PC-9 (cell line): ENCODE measurements around the gene UBE2S. TPM values are rescaled to one million over a fixed set of nuclear protein-coding genes. Genes with fewer than 3 reads are reported as not detected.
A peak's percentile ranks its signal among the peaks of the same experiment; 100 is the strongest.

ENCODE experiments used
- BruUV-seq: library from RNA; stranded (reverse); fragments of 400-500 nt; replicated peaks from 2 replicates; lab custom pipeline; 2021; lab: Mats Ljungman, UMichigan
- CTCF ChIA-PET: fragments of 300-600 bp; sonication (Branson Sonifier 250); formaldehyde crosslinking; loops from one replicate; lab custom pipeline; 2022; ENCODE audit warnings: antibody characterized with exemption; lab: Charles Lee
- POLR2A ChIA-PET: fragments of 300-600 bp; sonication (Branson Sonifier 250); formaldehyde crosslinking; loops from one replicate; lab custom pipeline; 2022; ENCODE audit warnings: antibody characterized with exemption; ENCODE audit not compliant: unreplicated experiment; lab: Charles Lee
- DNase-seq, 2 experiments: peaks; one replicate each; pipeline versions ENCODE4 v3.0.0 to v3.0.0-alpha.2; 2015 to 2022; ENCODE audit warnings: mixed read lengths in 1 of 2
- H2AFZ ChIP-seq: fragments of 200-600 bp; sonication (generic); 2 replicates; pipeline ENCODE4 v1.8.1; 2017; ENCODE audit warnings: antibody characterized with exemption
- H3F3A ChIP-seq: fragments of 200-600 bp; sonication (generic); 2 replicates; pipeline ENCODE4 v1.8.1; 2017; ENCODE audit warnings: antibody characterized with exemption, mild to moderate bottlenecking, low read depth; ENCODE audit not compliant: insufficient read depth
- H3K27ac ChIP-seq: fragments of 200-600 bp; sonication (generic); 2 replicates; pipeline ENCODE4 v1.6.1; 2016; ENCODE audit warnings: mixed run types
- H3K27me3 ChIP-seq: fragments of 200-600 bp; sonication (generic); 2 replicates; pipeline ENCODE4 v1.6.1; 2016; ENCODE audit warnings: low read depth, mixed run types; ENCODE audit not compliant: insufficient read depth
- H3K36me3 ChIP-seq: fragments of 200-600 bp; sonication (generic); 2 replicates; pipeline ENCODE4 v1.6.1; 2016; ENCODE audit warnings: low read depth, mixed run types
- H3K4me1 ChIP-seq: fragments of 200-600 bp; sonication (generic); replicated peaks from 2 replicates; pipeline ENCODE4 v1.6.1; 2016; ENCODE audit warnings: mixed run types; ENCODE audit not compliant: insufficient read depth
- H3K4me2 ChIP-seq: fragments of 200-600 bp; sonication (generic); 2 replicates; pipeline ENCODE4 v1.6.1; 2017; ENCODE audit warnings: mixed run types
- H3K4me3 ChIP-seq: fragments of 200-600 bp; sonication (generic); 2 replicates; pipeline ENCODE4 v1.6.1; 2016; ENCODE audit warnings: mixed run types
- H3K79me2 ChIP-seq: fragments of 200-600 bp; sonication (generic); 2 replicates; pipeline ENCODE4 v1.6.1; 2017; ENCODE audit warnings: low read depth, mixed run types
- H3K9me2 ChIP-seq: fragments of 200-600 bp; sonication (generic); 2 replicates; pipeline ENCODE4 v1.8.1; 2017; ENCODE audit warnings: mild to moderate bottlenecking; ENCODE audit not compliant: insufficient read depth
- H3K9me3 ChIP-seq: fragments of 200-600 bp; sonication (generic); 2 replicates; pipeline ENCODE4 v1.8.1; 2016; ENCODE audit warnings: low read depth; ENCODE audit not compliant: insufficient read depth
- H4K20me1 ChIP-seq: fragments of 200-600 bp; sonication (generic); 2 replicates; pipeline ENCODE4 v1.8.1; 2017; ENCODE audit not compliant: insufficient read depth
- EZH2 ChIP-seq: fragments of 200-600 bp; sonication (generic); IDR thresholded peaks from 2 replicates; pipeline ENCODE4 v1.8.0; 2017; ENCODE audit warnings: antibody characterized with exemption, low read depth
- intact Hi-C: fragments of 100-400 bp; cut with micrococcal nuclease; formaldehyde crosslinking; loops from one replicate; pipeline ENCODE4 v1.10.0; 2022; ENCODE audit not compliant: unreplicated experiment
- total RNA-seq: library from RNA; stranded (reverse); gene quantifications from 2 replicates; pipeline ENCODE4 v1.2.3, GENCODE V29; 2021
- TF ChIP-seq, protein P1 (sequence below): fragments of 200-600 bp; sonication (generic); conservative IDR thresholded peaks from 2 replicates; pipeline ENCODE4 v1.6.1; 2017; ENCODE audit warnings: mixed run types, antibody characterized with exemption, mild to moderate bottlenecking, moderate library complexity

The UBE2S gene
- total RNA-seq, 1 experiment from 2014 or later = 359 TPM

DNA sequence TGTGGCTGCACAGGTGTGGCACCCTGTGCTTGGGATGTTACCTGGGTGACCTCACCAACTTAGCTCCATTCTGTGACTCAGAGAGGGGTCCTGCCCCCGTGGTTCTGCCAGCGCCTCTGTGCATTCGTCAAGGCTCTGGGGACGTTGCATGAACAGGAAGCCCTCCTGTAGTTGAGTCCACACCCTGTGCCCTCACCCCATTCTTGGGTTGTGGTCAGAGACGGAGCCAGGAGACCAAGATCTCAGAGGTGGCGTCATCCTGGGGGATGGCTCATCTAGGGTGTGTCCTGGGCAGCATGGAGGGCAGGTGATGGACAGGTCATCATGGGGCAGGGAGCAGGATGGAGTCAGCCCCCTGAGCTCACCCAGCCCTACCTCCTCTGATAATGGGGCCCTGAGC, 55.5 kb downstream of the UBE2S start:
- Histone ChIP-seq H3K27ac (peak overlapping the region; percentile 54), H3F3A (peaks cover 36% of the 10 kb centered on the region), H3K27me3 (peaks cover 5% of the 10 kb centered on the region), H3K79me2 (no peaks in the 10 kb centered on the region), H3K9me2 (no peaks in the 10 kb centered on the region), H2AFZ (no peak overlapping the region), H3K4me1 (peaks cover 47% of the 10 kb centered on the region), H3K36me3 (no peaks in the 10 kb centered on the region), H3K4me3 (no peak overlapping the region), H3K9me3 (no peaks in the 10 kb centered on the region), H3K4me2 (peak overlapping the region; percentile 89), H4K20me1 (no peaks in the 10 kb centered on the region)
- no peak for TF ChIP-seq EZH2
- TF ChIP-seq, protein P1, sequence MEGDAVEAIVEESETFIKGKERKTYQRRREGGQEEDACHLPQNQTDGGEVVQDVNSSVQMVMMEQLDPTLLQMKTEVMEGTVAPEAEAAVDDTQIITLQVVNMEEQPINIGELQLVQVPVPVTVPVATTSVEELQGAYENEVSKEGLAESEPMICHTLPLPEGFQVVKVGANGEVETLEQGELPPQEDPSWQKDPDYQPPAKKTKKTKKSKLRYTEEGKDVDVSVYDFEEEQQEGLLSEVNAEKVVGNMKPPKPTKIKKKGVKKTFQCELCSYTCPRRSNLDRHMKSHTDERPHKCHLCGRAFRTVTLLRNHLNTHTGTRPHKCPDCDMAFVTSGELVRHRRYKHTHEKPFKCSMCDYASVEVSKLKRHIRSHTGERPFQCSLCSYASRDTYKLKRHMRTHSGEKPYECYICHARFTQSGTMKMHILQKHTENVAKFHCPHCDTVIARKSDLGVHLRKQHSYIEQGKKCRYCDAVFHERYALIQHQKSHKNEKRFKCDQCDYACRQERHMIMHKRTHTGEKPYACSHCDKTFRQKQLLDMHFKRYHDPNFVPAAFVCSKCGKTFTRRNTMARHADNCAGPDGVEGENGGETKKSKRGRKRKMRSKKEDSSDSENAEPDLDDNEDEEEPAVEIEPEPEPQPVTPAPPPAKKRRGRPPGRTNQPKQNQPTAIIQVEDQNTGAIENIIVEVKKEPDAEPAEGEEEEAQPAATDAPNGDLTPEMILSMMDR = no peak
- DNase-seq = peak; percentile 95 to 99
- BruUV-seq = no TSS peak
- POLR2A ChIA-PET = interaction anchor here (0.5 to 1.1 kb wide), 6 partner anchors 13 to 183 kb away, joined by 4 to 23 read pairs (median 6); partner anchors contain the start of gene KMT5C
- CTCF ChIA-PET = interaction anchor here (0.6 to 1.7 kb wide), 4 partner anchors 13 to 50 kb away, joined by 3 to 5 read pairs (median 3); partner anchors contain the start of genes KMT5C and TMEM238
- intact Hi-C loops = loop anchor here (1.0 kb wide), 1 partner anchor 13 kb away; the partner anchor contains the start of gene KMT5C

DNA sequence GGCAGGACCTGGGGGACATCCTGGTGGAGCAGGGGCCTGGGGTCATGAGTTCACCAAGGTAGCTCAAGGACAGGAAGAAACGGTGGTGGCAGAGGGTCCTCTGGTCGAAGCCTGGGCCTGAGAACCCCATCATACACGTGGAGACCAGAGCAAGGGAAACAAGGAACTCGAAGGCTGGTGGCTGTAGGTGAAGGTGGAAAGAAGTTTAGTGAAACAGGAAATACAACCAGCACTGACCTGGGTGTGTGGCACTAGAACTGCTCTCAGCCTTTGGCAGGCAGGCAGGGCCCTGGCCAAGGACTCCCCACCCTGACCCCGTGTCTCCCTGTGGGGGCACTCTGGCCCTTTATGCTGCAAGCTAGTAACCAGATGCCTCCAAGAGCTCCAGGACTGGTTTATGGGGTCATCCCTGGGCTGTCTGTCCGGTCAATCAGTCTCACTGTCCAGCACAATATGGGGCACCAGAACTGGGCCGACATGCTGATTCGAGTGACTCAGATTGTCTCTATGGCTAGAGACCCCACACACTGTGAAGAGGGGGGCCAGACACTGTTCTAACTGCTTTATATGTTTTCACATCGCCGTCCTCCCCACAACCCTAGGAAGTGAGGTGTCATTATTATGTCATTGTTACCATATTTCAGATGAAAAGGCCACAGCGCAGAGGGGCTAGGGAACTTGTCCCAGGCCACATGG, 56.8 kb downstream of the UBE2S start:
- no peaks in the 10 kb centered on the region for H3K9me3 ChIP-seq
- no peak overlapping the region for H2AFZ ChIP-seq
- H3K27ac ChIP-seq = peak overlapping the region; percentile 54
- intact Hi-C loops = no loop called here
- no peaks in the 10 kb centered on the region for H3K36me3 ChIP-seq
- POLR2A ChIA-PET = interaction anchor here (0.6 to 1.0 kb wide), 3 partner anchors 22 to 304 kb away, joined by 3 to 6 read pairs (median 4); partner anchors contain the start of gene U2AF2
- H4K20me1 ChIP-seq = no peaks in the 10 kb centered on the region
- no peaks in the 10 kb centered on the region for H3K27me3 ChIP-seq
- H3K4me1 ChIP-seq = peaks cover 50% of the 10 kb centered on the region
- no peaks in the 10 kb centered on the region for H3K79me2 ChIP-seq
- no TSS peak for BruUV-seq
- no peak overlapping the region for H3K4me3 ChIP-seq
- H3F3A ChIP-seq = peaks cover 32% of the 10 kb centered on the region
- no peaks in the 10 kb centered on the region for H3K9me2 ChIP-seq
- no peak for DNase-seq
- CTCF ChIA-PET = interaction anchor here (0.6 to 1.6 kb wide), 2 partner anchors 11 to 83 kb away, joined by 3 to 5 read pairs; no protein-coding TSS in a partner anchor
- peak overlapping the region; percentile 64 for H3K4me2 ChIP-seq
- TF ChIP-seq EZH2 = no peak
- TF ChIP-seq, protein P1 = no peak

Other genes with a start within 250 kb of the UBE2S start
- 51.8 and 76.6 TPM in 2 replicates for gene DNAAF3, start 241.2 kb downstream of the UBE2S start, total RNA-seq
- gene SYT5, start 227.5 kb downstream of the UBE2S start, total RNA-seq = 1.3 and 2.8 TPM in 2 replicates
- 11.7 and 21.4 TPM in 2 replicates for gene PTPRH, start 198.3 kb downstream of the UBE2S start, total RNA-seq
- gene TMEM86B, start 179.0 kb downstream of the UBE2S start, total RNA-seq = 18.1 and 18.4 TPM in 2 replicates
- gene PPP6R1, start 148.8 kb downstream of the UBE2S start, total RNA-seq = 136 and 159 TPM in 2 replicates
- gene HSPBP1, start 127.7 kb downstream of the UBE2S start, total RNA-seq = 66.2 and 79.6 TPM in 2 replicates
- gene BRSK1, start 123.8 kb downstream of the UBE2S start, total RNA-seq = 6.5 and 14.4 TPM in 2 replicates
- not detected in 2 replicates for gene TMEM150B, start 82.4 kb downstream of the UBE2S start, total RNA-seq
- 71.6 and 80.7 TPM in 2 replicates for gene KMT5C, start 67.9 kb downstream of the UBE2S start, total RNA-seq
- gene COX6B2, start 53.1 kb downstream of the UBE2S start, total RNA-seq = 3.3 and 3.7 TPM in 2 replicates
- gene GARIN5B, start 44.5 kb downstream of the UBE2S start, total RNA-seq = 0.11 TPM in 1 of 2 replicates, not detected in the other
- 4.1 and 6.6 TPM in 2 replicates for gene IL11, start 37.3 kb downstream of the UBE2S start, total RNA-seq
- gene TMEM190, start 31.0 kb downstream of the UBE2S start, total RNA-seq = not detected in 2 replicates
- 40.4 and 94.5 TPM in 2 replicates for gene TMEM238, start 23.5 kb downstream of the UBE2S start, total RNA-seq
- 2,433 and 2,547 TPM in 2 replicates for gene RPL28, start 21.9 kb downstream of the UBE2S start, total RNA-seq
- not detected in 2 replicates for gene SHISA7, start 35.5 kb upstream of the UBE2S start, total RNA-seq
- 92.4 and 113 TPM in 2 replicates for gene ISOC2, start 53.9 kb upstream of the UBE2S start, total RNA-seq
- gene C19orf85, start 57.0 kb upstream of the UBE2S start, total RNA-seq = 0.73 and 0.74 TPM in 2 replicates
- gene ZNF628, start 68.8 kb upstream of the UBE2S start, total RNA-seq = 17.7 and 19.3 TPM in 2 replicates
- 61.6 and 103 TPM in 2 replicates for gene NAT14, start 77.4 kb upstream of the UBE2S start, total RNA-seq
- 3.9 and 4.8 TPM in 2 replicates for gene SSC5D, start 80.6 kb upstream of the UBE2S start, total RNA-seq
- gene SBK2, start 129.3 kb upstream of the UBE2S start, total RNA-seq = 3.5 and 3.9 TPM in 2 replicates
- gene SBK3, start 137.8 kb upstream of the UBE2S start, total RNA-seq = 41.4 and 45.0 TPM in 2 replicates
- 49.0 TPM in 2 replicates for gene ZNF579, start 173.1 kb upstream of the UBE2S start, total RNA-seq
- 25.2 and 25.4 TPM in 2 replicates for gene FIZ1, start 191.7 kb upstream of the UBE2S start, total RNA-seq
- 30.0 and 37.0 TPM in 2 replicates for gene ZNF524, start 192.5 kb upstream of the UBE2S start, total RNA-seq
- gene ZNF865, start 197.9 kb upstream of the UBE2S start, total RNA-seq = 26.8 and 30.3 TPM in 2 replicates
- 5.4 and 7.7 TPM in 2 replicates for gene ZNF784, start 216.8 kb upstream of the UBE2S start, total RNA-seq
- gene ZNF580, start 233.2 kb upstream of the UBE2S start, total RNA-seq = 56.6 and 64.7 TPM in 2 replicates
- gene ZNF581, start 235.9 kb upstream of the UBE2S start, total RNA-seq = 53.5 and 81.9 TPM in 2 replicates
- gene CCDC106, start 240.4 kb upstream of the UBE2S start, total RNA-seq = 3.2 and 6.7 TPM in 2 replicates
- 252 and 323 TPM in 2 replicates for gene U2AF2, start 247.2 kb upstream of the UBE2S start, total RNA-seq